ENCODE results near the gene PCDHGA12. TPM values are rescaled to one million over a fixed set of nuclear protein-coding genes. Genes with fewer than 3 reads are reported as not detected.
"Not testable (repeated sequence)": the region's sequence is repeated elsewhere in the genome, so short reads cannot be mapped to it uniquely, and the experiment has no call there.

Gene PCDHGA12
- total RNA-seq, 1 donor from 2014 or later, result 1.8 TPM

DNA sequence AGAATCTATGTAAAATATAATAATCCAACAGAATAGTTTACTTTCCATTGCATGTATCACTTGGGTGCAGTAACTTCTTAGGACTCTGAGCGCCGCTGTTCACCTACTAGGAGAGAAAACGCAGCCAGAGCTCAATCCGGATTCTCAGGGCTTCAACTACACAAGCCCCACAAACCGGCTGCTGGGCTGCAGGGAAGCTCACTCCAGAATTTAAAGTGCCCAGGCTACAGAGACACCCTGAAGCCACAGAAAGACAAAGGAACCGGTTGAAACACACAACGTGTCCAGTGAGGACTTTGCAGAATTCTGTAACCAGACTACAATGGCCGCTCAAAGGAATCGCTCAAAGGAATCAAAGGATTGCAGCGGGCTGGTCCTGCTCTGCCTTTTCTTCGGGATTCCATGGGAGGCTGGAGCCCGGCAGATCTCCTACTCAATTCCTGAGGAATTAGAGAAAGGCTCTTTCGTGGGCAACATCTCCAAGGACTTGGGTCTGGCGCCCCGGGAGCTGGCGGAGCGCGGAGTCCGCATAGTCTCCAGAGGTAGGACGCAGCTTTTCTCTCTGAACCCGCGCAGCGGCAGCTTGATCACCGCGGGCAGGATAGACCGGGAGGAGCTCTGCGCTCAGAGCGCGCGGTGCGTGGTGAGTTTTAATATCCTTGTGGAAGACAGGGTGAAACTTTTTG, 17.3 kb upstream of the PCDHGA12 start, which contains the start of gene PCDHGA10:
Gene PCDHGA10 (plus strand): TSS at position 134 of the 686 bp plus-strand sequence. CDS start 189 bp downstream, at position 323.
- TF ChIP-seq, protein P1, sequence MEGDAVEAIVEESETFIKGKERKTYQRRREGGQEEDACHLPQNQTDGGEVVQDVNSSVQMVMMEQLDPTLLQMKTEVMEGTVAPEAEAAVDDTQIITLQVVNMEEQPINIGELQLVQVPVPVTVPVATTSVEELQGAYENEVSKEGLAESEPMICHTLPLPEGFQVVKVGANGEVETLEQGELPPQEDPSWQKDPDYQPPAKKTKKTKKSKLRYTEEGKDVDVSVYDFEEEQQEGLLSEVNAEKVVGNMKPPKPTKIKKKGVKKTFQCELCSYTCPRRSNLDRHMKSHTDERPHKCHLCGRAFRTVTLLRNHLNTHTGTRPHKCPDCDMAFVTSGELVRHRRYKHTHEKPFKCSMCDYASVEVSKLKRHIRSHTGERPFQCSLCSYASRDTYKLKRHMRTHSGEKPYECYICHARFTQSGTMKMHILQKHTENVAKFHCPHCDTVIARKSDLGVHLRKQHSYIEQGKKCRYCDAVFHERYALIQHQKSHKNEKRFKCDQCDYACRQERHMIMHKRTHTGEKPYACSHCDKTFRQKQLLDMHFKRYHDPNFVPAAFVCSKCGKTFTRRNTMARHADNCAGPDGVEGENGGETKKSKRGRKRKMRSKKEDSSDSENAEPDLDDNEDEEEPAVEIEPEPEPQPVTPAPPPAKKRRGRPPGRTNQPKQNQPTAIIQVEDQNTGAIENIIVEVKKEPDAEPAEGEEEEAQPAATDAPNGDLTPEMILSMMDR (conservative IDR thresholded peaks at IDR 0.05; ENCODE audit: low read depth, low read length), result peak; percentile 56
- peak within 1 kb of the TSS; percentile 44 for H3K4me3 ChIP-seq (ENCODE audit: low read depth, low read length)
- DNase-seq (ENCODE audit: low read depth), result no peak

- H3K4me3 ChIP-seq (ENCODE audit: low read depth, low read length), result peak overlapping the region; percentile 44
- TF ChIP-seq, protein P1 (conservative IDR thresholded peaks at IDR 0.05; ENCODE audit: low read depth, low read length), result no peak
- DNase-seq (ENCODE audit: low read depth), result no peak
Observed at GRCh38 chr5:141413540-141414069, 16.7 kb upstream of the PCDHGA12 start.

DNA sequence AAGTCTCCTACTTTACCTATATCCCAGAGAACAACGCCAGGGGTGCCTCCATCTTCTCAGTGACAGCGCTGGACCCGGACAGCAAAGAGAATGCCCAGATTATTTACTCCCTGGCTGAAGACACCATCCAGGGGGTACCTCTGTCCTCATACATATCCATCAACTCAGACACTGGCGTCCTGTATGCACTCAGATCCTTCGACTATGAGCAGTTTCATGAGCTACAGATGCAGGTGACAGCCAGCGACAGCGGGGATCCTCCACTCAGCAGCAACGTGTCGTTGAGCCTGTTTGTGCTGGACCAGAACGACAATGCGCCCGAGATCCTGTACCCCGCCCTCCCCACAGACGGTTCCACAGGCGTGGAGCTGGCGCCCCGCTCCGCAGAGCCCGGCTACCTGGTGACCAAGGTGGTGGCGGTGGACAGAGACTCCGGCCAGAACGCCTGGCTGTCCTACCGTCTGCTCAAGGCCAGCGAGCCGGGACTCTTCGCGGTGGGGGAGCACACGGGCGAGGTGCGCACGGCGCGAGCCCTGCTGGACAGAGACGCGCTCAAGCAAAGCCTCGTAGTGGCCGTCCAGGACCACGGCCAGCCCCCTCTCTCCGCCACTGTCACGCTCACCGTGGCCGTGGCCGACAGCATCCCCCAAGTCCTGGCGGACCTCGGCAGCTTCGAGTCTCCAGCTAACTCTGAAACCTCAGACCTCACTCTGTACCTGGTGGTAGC, 15.6 kb upstream of the PCDHGA12 start:
- H3K4me3 ChIP-seq (ENCODE audit: low read depth, low read length); DNase-seq (ENCODE audit: low read depth): not testable (repeated sequence)

GRCh38 chr5:141415275-141415618, 15.1 kb upstream of the PCDHGA12 start:
- not testable (repeated sequence) for H3K4me3 ChIP-seq (ENCODE audit: low read depth, low read length); DNase-seq (ENCODE audit: low read depth)

DNA sequence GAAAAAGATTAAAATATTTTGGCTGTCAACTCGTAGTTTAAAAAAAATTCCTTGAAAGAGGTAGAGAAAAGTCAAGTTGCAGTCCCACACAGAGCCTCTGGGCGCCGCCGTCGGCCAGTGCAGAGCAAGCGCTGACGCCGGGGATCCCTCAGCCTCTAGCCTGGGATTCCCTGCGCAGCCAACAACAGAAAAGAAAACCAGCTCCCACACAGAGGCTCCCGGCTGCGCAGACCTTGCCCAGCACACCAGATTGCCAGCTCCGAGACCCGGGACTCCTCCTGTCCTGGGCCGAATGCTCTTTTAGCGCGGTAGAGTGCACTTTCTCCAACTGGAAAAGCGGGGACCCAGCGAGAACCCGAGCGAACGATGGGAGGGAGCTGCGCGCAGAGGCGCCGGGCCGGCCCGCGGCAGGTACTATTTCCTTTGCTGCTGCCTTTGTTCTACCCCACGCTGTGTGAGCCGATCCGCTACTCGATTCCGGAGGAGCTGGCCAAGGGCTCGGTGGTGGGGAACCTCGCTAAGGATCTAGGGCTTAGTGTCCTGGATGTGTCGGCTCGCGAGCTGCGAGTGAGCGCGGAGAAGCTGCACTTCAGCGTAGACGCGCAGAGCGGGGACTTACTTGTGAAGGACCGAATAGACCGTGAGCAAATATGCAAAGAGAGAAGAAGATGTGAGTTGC, 12.7 kb upstream of the PCDHGA12 start, which contains the start of gene PCDHGB7:
Gene PCDHGB7 (plus strand): TSS at position 184 of the 679 bp plus-strand sequence. CDS start 183 bp downstream, at position 367.
- TF ChIP-seq, protein P1 (conservative IDR thresholded peaks at IDR 0.05; ENCODE audit: low read depth, low read length), result peak; percentile 80

GRCh38 chr5:141419074-141419880, 11.0 kb upstream of the PCDHGA12 start:
- no peak for DNase-seq (ENCODE audit: low read depth)
- TF ChIP-seq, protein P1 (conservative IDR thresholded peaks at IDR 0.05; ENCODE audit: low read depth, low read length), result no peak
- no peak overlapping the region for H3K4me3 ChIP-seq (ENCODE audit: low read depth, low read length)

More for the DNA sequence above, 12.7 kb upstream of the PCDHGA12 start, which contains the start of gene PCDHGB7:
- peak within 1 kb of the TSS; percentile 55 for H3K4me3 ChIP-seq (ENCODE audit: low read depth, low read length)
- not testable (repeated sequence) for DNase-seq (ENCODE audit: low read depth)

DNA sequence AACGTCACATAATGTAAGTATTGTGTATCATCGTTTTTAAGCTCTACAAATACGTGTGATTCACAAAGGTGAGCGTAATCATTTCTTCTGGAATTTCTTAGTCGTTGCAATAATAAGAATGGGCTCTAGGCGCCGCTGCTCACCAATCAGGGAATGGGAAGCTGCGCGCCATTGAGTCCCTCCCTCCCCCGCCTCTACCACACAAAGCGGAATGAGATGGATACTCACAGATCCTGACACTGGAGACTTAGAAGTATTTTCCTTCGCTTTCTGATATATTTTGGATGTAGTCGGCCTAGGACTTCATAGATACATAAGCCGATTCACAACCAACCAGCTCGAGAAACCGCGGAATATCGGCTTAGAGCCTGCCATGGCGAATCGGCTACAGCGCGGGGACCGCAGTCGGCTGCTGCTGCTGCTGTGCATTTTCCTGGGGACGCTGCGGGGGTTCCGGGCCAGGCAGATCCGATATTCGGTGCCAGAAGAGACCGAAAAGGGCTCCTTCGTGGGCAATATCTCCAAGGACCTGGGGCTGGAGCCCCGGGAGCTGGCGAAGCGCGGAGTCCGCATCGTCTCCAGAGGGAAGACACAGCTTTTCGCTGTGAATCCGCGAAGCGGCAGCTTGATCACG, 9.3 kb upstream of the PCDHGA12 start, which contains the start of gene PCDHGA11:
Gene PCDHGA11 (plus strand): TSS at position 197 of the 634 bp plus-strand sequence. CDS start 177 bp downstream, at position 374.
- no peak for DNase-seq (ENCODE audit: low read depth)
- peak within 1 kb of the TSS; percentile 46 for H3K4me3 ChIP-seq (ENCODE audit: low read depth, low read length)
- TF ChIP-seq, protein P1 (conservative IDR thresholded peaks at IDR 0.05; ENCODE audit: low read depth, low read length), result peak; percentile 52

All from epithelial cell of proximal tubule (primary cell).